Measurements from ENCODE around the gene UTP15. TPM values are rescaled to one million over a fixed set of nuclear protein-coding genes. Genes with fewer than 3 reads are reported as not detected.

The UTP15 gene
- total RNA-seq, 1 donor from 2014 or later, result 22.7 TPM

DNA sequence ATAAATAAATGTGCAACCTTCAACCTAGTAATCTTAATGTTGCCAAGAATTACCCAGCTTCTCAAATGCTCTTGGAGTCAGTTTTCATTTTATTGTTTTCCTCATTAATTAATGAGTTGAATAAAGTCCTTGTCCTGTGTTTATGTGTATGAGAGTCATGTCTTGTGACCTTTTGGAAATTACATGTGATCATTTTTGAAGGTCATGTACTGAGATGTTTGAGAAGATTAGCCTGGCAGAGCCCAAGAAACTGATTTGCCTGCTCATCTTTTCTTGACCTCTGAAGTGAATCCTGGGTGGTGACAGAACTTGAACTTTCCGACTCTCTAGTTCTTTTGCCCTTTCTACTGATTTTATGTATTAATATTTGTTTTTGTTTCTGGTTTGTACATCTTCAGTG, 15.5 kb upstream of the UTP15 start:
- Mint-ChIP-seq H3K36me3 (peaks cover 8% of the 10 kb centered on the region), H3K9me3 (no peaks in the 10 kb centered on the region), H3K27me3 (no peaks in the 10 kb centered on the region), H3K4me1 (ENCODE audit: unreplicated experiment) (no peaks in the 10 kb centered on the region), H3K27ac (no peak overlapping the region), H3K4me3 (no peak overlapping the region)
- no peak for DNase-seq (ENCODE audit: extremely low spot score, unreplicated experiment)
- TF ChIP-seq, protein P1, sequence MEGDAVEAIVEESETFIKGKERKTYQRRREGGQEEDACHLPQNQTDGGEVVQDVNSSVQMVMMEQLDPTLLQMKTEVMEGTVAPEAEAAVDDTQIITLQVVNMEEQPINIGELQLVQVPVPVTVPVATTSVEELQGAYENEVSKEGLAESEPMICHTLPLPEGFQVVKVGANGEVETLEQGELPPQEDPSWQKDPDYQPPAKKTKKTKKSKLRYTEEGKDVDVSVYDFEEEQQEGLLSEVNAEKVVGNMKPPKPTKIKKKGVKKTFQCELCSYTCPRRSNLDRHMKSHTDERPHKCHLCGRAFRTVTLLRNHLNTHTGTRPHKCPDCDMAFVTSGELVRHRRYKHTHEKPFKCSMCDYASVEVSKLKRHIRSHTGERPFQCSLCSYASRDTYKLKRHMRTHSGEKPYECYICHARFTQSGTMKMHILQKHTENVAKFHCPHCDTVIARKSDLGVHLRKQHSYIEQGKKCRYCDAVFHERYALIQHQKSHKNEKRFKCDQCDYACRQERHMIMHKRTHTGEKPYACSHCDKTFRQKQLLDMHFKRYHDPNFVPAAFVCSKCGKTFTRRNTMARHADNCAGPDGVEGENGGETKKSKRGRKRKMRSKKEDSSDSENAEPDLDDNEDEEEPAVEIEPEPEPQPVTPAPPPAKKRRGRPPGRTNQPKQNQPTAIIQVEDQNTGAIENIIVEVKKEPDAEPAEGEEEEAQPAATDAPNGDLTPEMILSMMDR (conservative IDR thresholded peaks at IDR 0.05), result no peak

DNA sequence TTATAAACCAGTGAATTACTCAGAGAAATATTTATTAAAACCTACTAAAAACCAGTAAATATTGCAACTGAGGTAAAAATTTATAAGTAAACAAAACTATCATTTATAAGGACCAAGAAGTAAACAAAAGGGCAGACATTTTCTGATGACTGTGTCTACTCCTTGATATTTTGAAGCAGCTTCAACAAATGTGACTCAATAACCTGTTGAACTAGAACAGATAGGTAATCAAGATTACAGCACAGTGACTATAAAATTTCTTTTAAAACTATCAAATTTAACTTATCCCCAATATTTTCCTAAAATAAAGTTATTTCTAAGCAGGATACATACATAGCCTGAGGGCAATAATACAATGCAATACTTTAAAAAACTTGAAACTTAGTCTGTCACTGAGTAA, 12.9 kb upstream of the UTP15 start:
- Mint-ChIP-seq H3K27me3 (no peaks in the 10 kb centered on the region), H3K4me1 (ENCODE audit: unreplicated experiment) (no peaks in the 10 kb centered on the region), H3K4me3 (no peak overlapping the region), H3K27ac (no peak overlapping the region), H3K36me3 (peaks cover 8% of the 10 kb centered on the region), H3K9me3 (no peaks in the 10 kb centered on the region)
- TF ChIP-seq, protein P1 (conservative IDR thresholded peaks at IDR 0.05), result no peak
- no peak for DNase-seq (ENCODE audit: extremely low spot score, unreplicated experiment)

GRCh38 chr5:73558950-73559349, 6.6 kb upstream of the UTP15 start:
- no peak for DNase-seq (ENCODE audit: extremely low spot score, unreplicated experiment)
- Mint-ChIP-seq H3K4me1 (ENCODE audit: unreplicated experiment) (peaks cover 8% of the 10 kb centered on the region), H3K36me3 (peaks cover 19% of the 10 kb centered on the region), H3K27me3 (no peaks in the 10 kb centered on the region), H3K4me3 (no peak overlapping the region), H3K9me3 (no peaks in the 10 kb centered on the region), H3K27ac (no peak overlapping the region)
- TF ChIP-seq, protein P1 (conservative IDR thresholded peaks at IDR 0.05), result no peak

DNA sequence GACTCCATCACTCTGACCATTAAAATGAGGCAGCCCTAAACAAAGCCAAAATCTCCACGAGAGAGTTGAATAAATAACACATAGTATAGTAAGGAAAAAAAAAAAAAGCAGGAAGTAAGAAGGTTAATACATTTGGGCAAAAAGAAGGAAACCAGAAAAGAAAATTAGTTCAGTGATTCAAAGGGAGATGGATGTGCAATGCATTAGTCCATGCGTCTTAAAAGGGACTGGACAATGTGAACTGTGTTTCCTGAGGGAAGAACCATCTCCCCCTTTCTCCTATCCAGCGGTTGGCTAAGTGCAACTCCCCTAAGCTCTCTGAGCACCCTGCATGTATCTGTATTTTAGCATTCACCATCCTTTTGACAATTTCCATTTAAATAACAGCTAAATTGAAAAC, 1.5 kb upstream of the UTP15 start:
- Mint-ChIP-seq H3K4me1 (ENCODE audit: unreplicated experiment) (peaks cover 14% of the 10 kb centered on the region), H3K36me3 (peaks cover 11% of the 10 kb centered on the region), H3K27me3 (no peaks in the 10 kb centered on the region), H3K27ac (peak overlapping the region; percentile 100), H3K4me3 (peak overlapping the region; percentile 99), H3K9me3 (no peaks in the 10 kb centered on the region)
- TF ChIP-seq, protein P1 (conservative IDR thresholded peaks at IDR 0.05), result no peak
- DNase-seq (ENCODE audit: extremely low spot score, unreplicated experiment), result no peak

- no peaks in the 10 kb centered on the region for H3K9me3 Mint-ChIP-seq
- peaks cover 14% of the 10 kb centered on the region for H3K4me1 Mint-ChIP-seq (ENCODE audit: unreplicated experiment)
- peak overlapping the region; percentile 99 for H3K4me3 Mint-ChIP-seq
- H3K27me3 Mint-ChIP-seq, result no peaks in the 10 kb centered on the region
- peaks cover 11% of the 10 kb centered on the region for H3K36me3 Mint-ChIP-seq
- peak overlapping the region; percentile 100 for H3K27ac Mint-ChIP-seq
- no peak for DNase-seq (ENCODE audit: extremely low spot score, unreplicated experiment)
- TF ChIP-seq, protein P1 (conservative IDR thresholded peaks at IDR 0.05), result no peak
These were observed 868 bp upstream of the UTP15 start for GRCh38 chr5:73564675-73565074.

DNA sequence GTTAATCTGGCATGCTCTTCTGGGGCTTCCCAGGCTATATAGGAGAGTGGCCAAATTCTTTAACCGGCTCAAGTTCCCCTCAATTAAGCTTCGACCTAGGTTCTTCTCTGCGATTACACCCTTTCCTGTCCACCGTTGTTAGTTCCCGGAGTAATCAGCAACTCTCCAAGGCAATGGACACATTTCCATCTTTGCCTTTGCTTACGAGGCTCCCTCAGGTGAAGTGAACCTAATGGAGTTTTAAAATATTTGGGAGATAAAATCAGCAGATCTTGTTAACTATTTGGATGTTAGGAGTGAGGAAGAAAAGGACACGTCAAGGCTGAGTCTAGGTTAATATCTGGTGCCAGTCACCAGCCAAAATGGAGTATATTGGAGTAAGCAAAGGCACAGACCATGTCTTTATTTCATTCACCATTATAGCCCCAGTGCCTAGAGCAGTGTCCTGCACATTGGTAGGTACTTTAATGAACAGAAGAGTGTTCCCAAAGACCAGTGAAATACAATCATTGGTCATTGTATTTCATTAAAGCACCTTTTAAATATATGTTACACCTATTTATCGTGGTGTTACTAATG, 515 bp downstream of the UTP15 start:
- no peak for DNase-seq (ENCODE audit: extremely low spot score, unreplicated experiment)
- Mint-ChIP-seq H3K36me3 (peaks cover 5% of the 10 kb centered on the region), H3K27ac (peak overlapping the region; percentile 100), H3K4me1 (ENCODE audit: unreplicated experiment) (peaks cover 14% of the 10 kb centered on the region), H3K27me3 (no peaks in the 10 kb centered on the region), H3K9me3 (no peaks in the 10 kb centered on the region), H3K4me3 (peak overlapping the region; percentile 99)
- TF ChIP-seq, protein P1 (conservative IDR thresholded peaks at IDR 0.05), result no peak

Measured in type B pancreatic cell (in vitro differentiated cells).